Heart right ventricle (tissue), 16 donors: Measurements from ENCODE around the gene WASHC2C. TPM values are rescaled to one million over a fixed set of nuclear protein-coding genes. Genes with fewer than 3 reads are reported as not detected.
"Not testable (repeated sequence)": the region's sequence is repeated elsewhere in the genome, so short reads cannot be mapped to it uniquely, and the experiment has no call there.

ENCODE experiments used
- ATAC-seq, 8 donors: fragments of 200-7000 bp; cut with Tn5 transposase; one replicate each; pipeline ENCODE4 v1.9.1; 2020; ENCODE audit warnings: mild to moderate bottlenecking in 8 of 8, moderate library complexity in 8 of 8, moderate number of reproducible peaks in 1 of 8
- DNase-seq, 2 donors: peaks; one replicate each; pipeline ENCODE4 v3.0.0-alpha.2; 2020
- H3K27ac ChIP-seq, 10 donors: fragments of 200-600 bp; sonication (generic) in 2 of 10; one replicate each; pipeline versions ENCODE4 v1.5.0 to v1.8.0; 2020 to 2022; ENCODE audit warnings: mild to moderate bottlenecking in 3 of 10
- H3K27me3 ChIP-seq, 7 donors: fragments of 200-600 bp; one replicate each; pipeline ENCODE4 v1.8.0; 2021 to 2022; ENCODE audit warnings: mild to moderate bottlenecking in 2 of 7
- H3K36me3 ChIP-seq, 9 donors: fragments of 200-600 bp; sonication (generic) in 1 of 9; one replicate each; pipeline versions ENCODE4 v1.5.0 to v1.8.0; 2020 to 2022; ENCODE audit warnings: mild to moderate bottlenecking in 2 of 9
- H3K4me1 ChIP-seq, 9 donors: fragments of 200-600 bp; sonication (generic) in 1 of 9; one replicate each; pipeline versions ENCODE4 v1.5.0 to v1.8.0; 2020 to 2022; ENCODE audit warnings: mild to moderate bottlenecking in 4 of 9
- H3K4me3 ChIP-seq, 10 donors: fragments of 200-600 bp; sonication (generic) in 2 of 10; one replicate each; pipeline versions ENCODE4 v1.5.0 to v1.8.0; 2020 to 2022; ENCODE audit warnings: mild to moderate bottlenecking in 7 of 10, moderate library complexity in 2 of 10
- H3K9me3 ChIP-seq, 11 donors: fragments of 200-600 bp in 10 of 11; sonication (generic) in 2 of 11; one replicate each; pipeline versions ENCODE4 v1.5.0 to v1.8.0; 2013 to 2022; ENCODE audit warnings: mild to moderate bottlenecking in 2 of 11, control low read depth in 1 of 11, moderate library complexity in 1 of 11
- WGBS, 2 donors: extraction: QIAGEN DNeasy Blood & Tissue Kit; methylation state at CpG; one replicate each; pipeline ENCODE4 v1.1.7; 2013; ENCODE audit warnings: inconsistent platforms in 1 of 2; 5-methylcytosine and 5-hydroxymethylcytosine counted together
- intact Hi-C, 10 donors: fragments of 100-400 bp; cut with DNase I; formaldehyde crosslinking; loops; one replicate each; pipeline versions ENCODE4 v1.11.1 to v1.14.2; 2022
- polyA plus RNA-seq, 2 donors: library from polyadenylated mRNA; stranded (reverse); fragments of 200-250 nt; gene quantifications; one replicate each; pipeline ENCODE4 v1.2.3, GENCODE V29; 2013
- total RNA-seq, 10 donors: library from RNA; stranded (reverse); fragmentation: NEBNext Ultra II Directional in 3 of 10; extraction: Animal tissue kit (Norgen Biotek cat#: 25700) in 3 of 10; gene quantifications; one replicate each; pipeline versions ENCODE4 v1.2.1 to v1.2.4, GENCODE V29; 2021 to 2023
- TF ChIP-seq, protein P1 (sequence below), 9 donors: fragments of 200-600 bp; sonication (generic) in 2 of 9; IDR thresholded peaks; one replicate each; pipeline versions ENCODE4 v1.5.0 to v1.8.0; 2021 to 2022; ENCODE audit warnings: antibody characterized with exemption in 9 of 9, mild to moderate bottlenecking in 5 of 9, moderate library complexity in 1 of 9
- donor health status: Arrhythmogenic right ventricular cardiomyopathy.
- donor health status: ischemic (EF 13 %, LVEDD 7.1; RV severe dilation, severe dysfunction).
- donor health status: healthy with polysubstance abuse.
- donor health status: DM: no; HTN: yes; CAD: no.
- donor health status: DM: no; HTN: no; CAD: no.
- donor health status: ischemic (EF 25% LVEDD 6.9; RV normal size, moderate dysfunction).
- donor health status: ischemic (EF 25% LVEDD 5.7; RV mildly dilated, moderate dysfunction).
- donor health status: healthy.
- donor health status: DM: yes; HTN: yes; CAD: no.
- donor health status: Ischemic cardiomyopathy.
- donor health status: ischemic (EF 35%, LVEDD 5.7; RV mildly dilated, moderate dysfunction).
- donor health status: nonischemic (EF 11% LVEDD 7.7; RV severe dilation, severe dysfunction).
- donor health status: DM: yes; HTN: yes; CAD: no.
- donor health status: PGD.
- donor health status: ischemic (EF 29% LVEDD 5.4; RV normal size, mild dysfunction).
- donor health status: nonischemic (EF 23%, LVEDD 6.1; RV moderate dilation, normal function).

The WASHC2C gene
- total and polyA plus RNA-seq, 12 donors, result 10.1 to 32.8 (median 26.0) TPM

DNA sequence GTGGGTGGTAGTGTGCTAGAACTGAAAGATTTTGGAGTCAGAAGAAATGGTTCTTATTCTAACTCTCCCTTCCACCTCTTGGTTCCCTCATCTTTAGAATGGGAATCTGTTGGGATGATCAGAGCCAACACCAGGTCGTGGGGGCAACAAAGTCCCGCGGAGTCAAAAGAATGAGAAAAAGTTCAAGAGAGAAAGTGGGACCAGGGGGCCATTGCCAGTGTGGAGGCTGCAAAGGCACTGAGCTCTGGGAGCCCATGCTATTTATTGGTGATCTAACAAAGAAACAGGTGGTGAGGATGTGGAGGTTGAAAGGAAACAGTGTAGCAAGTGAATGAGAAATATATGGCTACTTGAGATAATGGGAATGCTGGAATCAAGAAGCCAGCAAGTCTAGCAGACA is 90.8 kb downstream of the WASHC2C start:
- 89 to 91% methylated on average over 3 of the region's 3 CpGs for WGBS, 2 donors
- intact Hi-C loops, result loop anchor here in 1 of 10 donors (10.0 kb wide), 1 partner anchor 573 kb away; no protein-coding TSS in a partner anchor
- ATAC-seq, result no peak

DNA sequence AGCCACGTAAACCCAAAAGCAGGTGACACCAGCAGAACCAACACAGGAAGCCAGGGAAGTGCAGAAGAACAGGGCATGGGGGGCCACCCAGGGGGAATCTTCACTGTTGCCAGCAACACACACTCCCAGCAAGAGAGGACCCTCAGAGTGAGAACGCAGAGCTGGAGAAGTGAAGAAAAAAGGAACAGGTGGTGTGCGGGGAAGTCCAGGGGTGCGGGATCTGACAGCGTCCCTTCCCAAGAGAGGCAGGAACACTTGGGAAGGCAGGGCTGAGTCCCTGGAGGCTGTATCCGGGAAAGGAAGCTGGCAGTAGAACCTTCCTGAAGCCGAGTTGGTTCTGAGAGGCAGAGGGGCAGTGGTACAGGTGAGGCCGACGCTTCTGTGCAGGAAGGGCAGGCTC is 92.5 kb downstream of the WASHC2C start:
- H3K27ac ChIP-seq, result no peak overlapping the region
- no peak for ATAC-seq
- intact Hi-C loops, result loop anchor here in 1 of 10 donors (10.0 kb wide), 1 partner anchor 575 kb away; no protein-coding TSS in a partner anchor
- no peak for DNase-seq
- no peak overlapping the region for H3K4me3 ChIP-seq
- no peaks in the 10 kb centered on the region for H3K4me1 ChIP-seq
- peaks cover 0 to 6% (median 0%) of the 10 kb centered on the region in 11 donors for H3K9me3 ChIP-seq
- TF ChIP-seq, protein P1, sequence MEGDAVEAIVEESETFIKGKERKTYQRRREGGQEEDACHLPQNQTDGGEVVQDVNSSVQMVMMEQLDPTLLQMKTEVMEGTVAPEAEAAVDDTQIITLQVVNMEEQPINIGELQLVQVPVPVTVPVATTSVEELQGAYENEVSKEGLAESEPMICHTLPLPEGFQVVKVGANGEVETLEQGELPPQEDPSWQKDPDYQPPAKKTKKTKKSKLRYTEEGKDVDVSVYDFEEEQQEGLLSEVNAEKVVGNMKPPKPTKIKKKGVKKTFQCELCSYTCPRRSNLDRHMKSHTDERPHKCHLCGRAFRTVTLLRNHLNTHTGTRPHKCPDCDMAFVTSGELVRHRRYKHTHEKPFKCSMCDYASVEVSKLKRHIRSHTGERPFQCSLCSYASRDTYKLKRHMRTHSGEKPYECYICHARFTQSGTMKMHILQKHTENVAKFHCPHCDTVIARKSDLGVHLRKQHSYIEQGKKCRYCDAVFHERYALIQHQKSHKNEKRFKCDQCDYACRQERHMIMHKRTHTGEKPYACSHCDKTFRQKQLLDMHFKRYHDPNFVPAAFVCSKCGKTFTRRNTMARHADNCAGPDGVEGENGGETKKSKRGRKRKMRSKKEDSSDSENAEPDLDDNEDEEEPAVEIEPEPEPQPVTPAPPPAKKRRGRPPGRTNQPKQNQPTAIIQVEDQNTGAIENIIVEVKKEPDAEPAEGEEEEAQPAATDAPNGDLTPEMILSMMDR (IDR thresholded peaks at IDR 0.05), result no peak
- H3K36me3 ChIP-seq, result no peaks in the 10 kb centered on the region
- 50 to 63% methylated on average over 9 of the region's 9 CpGs for WGBS, 2 donors
- H3K27me3 ChIP-seq, result no peaks in the 10 kb centered on the region

More for the DNA sequence above, 90.8 kb downstream of the WASHC2C start:
- Histone ChIP-seq H3K4me1 (no peaks in the 10 kb centered on the region), H3K27ac (no peak overlapping the region), H3K27me3 (no peaks in the 10 kb centered on the region), H3K4me3 (no peak overlapping the region), H3K36me3 (no peaks in the 10 kb centered on the region), H3K9me3 (peaks cover 0 to 6% (median 0%) of the 10 kb centered on the region in 11 donors)
- DNase-seq, result no peak
- TF ChIP-seq, protein P1 (IDR thresholded peaks at IDR 0.05), result no peak

DNA sequence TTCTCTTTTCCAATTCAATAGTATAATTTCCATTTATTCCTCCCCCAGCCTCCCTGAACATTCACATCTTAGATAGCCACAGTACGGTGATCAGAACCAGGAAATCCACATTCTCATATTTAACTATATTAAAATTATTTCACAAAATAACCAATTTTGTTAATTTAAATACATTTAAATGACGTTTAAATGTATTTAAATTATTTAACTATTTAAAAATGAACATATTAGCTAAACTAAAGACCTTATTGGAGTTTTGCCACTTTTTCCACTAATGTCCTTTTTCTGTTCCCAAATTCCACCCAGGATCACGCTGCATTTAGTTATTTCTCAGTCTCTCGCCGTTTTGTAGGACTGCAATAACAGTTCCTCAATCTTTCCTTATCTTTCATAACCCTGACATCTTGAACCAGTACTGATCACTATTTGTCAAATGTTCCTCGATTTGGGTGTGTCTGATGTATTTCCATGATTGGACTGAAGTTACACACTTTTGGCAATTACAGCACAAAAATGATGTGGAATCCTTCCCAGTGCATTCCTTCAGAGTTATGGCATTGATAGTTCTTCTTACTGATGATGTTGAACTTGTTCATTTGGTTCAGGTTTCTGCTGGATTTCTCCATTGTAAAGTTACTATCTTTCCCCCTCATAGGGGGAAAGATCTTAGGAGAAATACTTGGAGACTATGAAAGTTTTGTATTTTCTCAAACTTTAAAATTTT is 93.2 kb downstream of the WASHC2C start:
- not testable (repeated sequence) for H3K4me3 ChIP-seq

DNA sequence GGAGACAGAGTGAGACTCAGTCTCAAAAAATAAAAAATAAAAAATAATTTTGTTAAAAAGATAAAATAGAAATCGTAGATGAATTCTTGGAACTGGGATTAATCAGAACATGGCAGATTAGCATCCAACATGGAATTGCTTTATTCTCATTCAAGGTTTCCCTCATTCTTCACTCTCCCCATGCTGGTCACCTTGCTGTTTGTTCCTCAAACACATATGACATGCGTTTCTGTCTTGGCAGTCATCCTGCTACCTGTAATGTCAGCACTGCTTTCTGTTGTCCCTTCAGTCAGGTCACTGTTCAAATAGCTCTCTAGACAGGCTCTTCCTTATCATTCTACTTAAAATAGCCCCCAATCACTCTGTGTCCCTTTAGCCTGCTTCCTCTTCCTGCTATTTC is 95.9 kb downstream of the WASHC2C start:
- H3K27me3 ChIP-seq, H3K4me3 ChIP-seq, H3K36me3 ChIP-seq, H3K4me1 ChIP-seq, H3K9me3 ChIP-seq, intact Hi-C loops, ATAC-seq, H3K27ac ChIP-seq, DNase-seq: not testable (repeated sequence)
- 54% methylated on average over 2 of the region's 2 CpGs for WGBS, 2 donors

More for the DNA sequence above, 93.2 kb downstream of the WASHC2C start:
- H3K4me1 ChIP-seq, H3K36me3 ChIP-seq, intact Hi-C loops, H3K27me3 ChIP-seq, H3K27ac ChIP-seq, DNase-seq, ATAC-seq, H3K9me3 ChIP-seq: not testable (repeated sequence)
- 76 to 83% methylated on average over 6 of the region's 6 CpGs for WGBS, 2 donors

Other genes with a start within 250 kb of the WASHC2C start
- 10 to 100 TPM in 8 of 10 donors, 1 to 10 TPM in 2; 9.5 to 12.5 (median 10.5) TPM for gene ZFAND4, start 54.5 kb upstream of the WASHC2C start, total RNA-seq
- 1 to 10 TPM; 3.2 to 6.9 TPM for gene ZFAND4, start 54.5 kb upstream of the WASHC2C start, polyA plus RNA-seq
- gene AGAP4, start 120.2 kb downstream of the WASHC2C start, total RNA-seq, result 1 to 10 TPM; 4.3 to 9.7 (median 7.2) TPM
- 10 to 100 TPM in 1 of 2 donors, 1 to 10 TPM in 1; 4.6 to 32.4 TPM for gene AGAP4, start 120.2 kb downstream of the WASHC2C start, polyA plus RNA-seq
- gene TIMM23, start 245.2 kb downstream of the WASHC2C start, total RNA-seq, result 100 to 1,000 TPM in 1 of 10 donors, 10 to 100 TPM in 9; 73.5 to 109 (median 83.1) TPM
- gene TIMM23, start 245.2 kb downstream of the WASHC2C start, polyA plus RNA-seq, result 100 to 1,000 TPM in 1 of 2 donors, 10 to 100 TPM in 1; 95.7 to 113 TPM